ENCODE data around the gene TCF19. TPM values are rescaled to one million over a fixed set of nuclear protein-coding genes. Genes with fewer than 3 reads are reported as not detected.
"Not testable (repeated sequence)": the region's sequence is repeated elsewhere in the genome, so short reads cannot be mapped to it uniquely, and the experiment has no call there.

TCF19 gene
- total and polyA plus RNA-seq, 2 donors (not counting 3 experiments of a cell fraction or from before 2014, with no cell fraction given) = 13.9 to 31.7 TPM

GRCh38 chr6:31192431-31193105, 34.2 kb downstream of the TCF19 start:
- peak; percentile 53 to 58 for TF ChIP-seq CTCF (IDR thresholded peaks at IDR 0.05; ENCODE audit: extremely low read depth in 1 of 2, insufficient read depth in 1 of 2, low read depth in 1 of 2, low read length in 2 of 2)
- dilution Hi-C loops (cut with MboI; ENCODE audit: extremely low pct_ligation_motif_present, low sequenced_read_pairs); POLR2A ChIA-PET; H3K79me2 ChIP-seq (ENCODE audit: control insufficient read depth, insufficient read depth, low read length); H3K4me1 ChIP-seq (ENCODE audit: control insufficient read depth, extremely low read depth, insufficient read depth, low read length); H3K9ac ChIP-seq (replicated peaks; ENCODE audit: extremely low read depth, insufficient read depth, low read length); H3K27me3 ChIP-seq (ENCODE audit: control insufficient read depth in 2 of 2, insufficient read depth in 2 of 2, low read length in 2 of 2); H4K20me1 ChIP-seq (replicated peaks; ENCODE audit: control insufficient read depth, extremely low read depth, insufficient read depth, low read length); H3K36me3 ChIP-seq (ENCODE audit: control insufficient read depth in 2 of 2, extremely low read depth in 1 of 2, insufficient read depth in 2 of 2, low read length in 2 of 2); H3K27ac ChIP-seq (ENCODE audit: insufficient read depth, low read depth, low read length); H3K4me3 ChIP-seq (replicated peaks in 1 of 3; ENCODE audit: insufficient read depth in 1 of 3, low read depth in 1 of 3, low read length in 3 of 3); BruUV-seq (replicated peaks); H2AFZ ChIP-seq (ENCODE audit: low read depth, low read length); H3K9me1 ChIP-seq (replicated peaks; ENCODE audit: control insufficient read depth, extremely low read depth, insufficient read depth, low read length); H3K4me2 ChIP-seq (ENCODE audit: insufficient read depth, low read length); H3K9me3 ChIP-seq (replicated peaks; ENCODE audit: control insufficient read depth, insufficient read depth, low read length): not testable (repeated sequence)
- FAIRE-seq (peak; percentile 64), DNase-seq (ENCODE audit: low read depth, low spot score) (peak; percentile 79)
- CTCF ChIA-PET = interaction anchor here (0.6 to 15.1 kb wide), 35 partner anchors 11 to 782 kb away, joined by 3 to 233 read pairs (median 4); partner anchors contain the start of genes POU5F1, PSORS1C1, PSORS1C2 and TCF19
- intact Hi-C loops (cut with micrococcal nuclease) = loop anchor here (1.0 to 5.0 kb wide), 5 partner anchors 34 to 360 kb away; partner anchors contain the start of gene TCF19

- no TSS peak for BruUV-seq (replicated peaks)
- no peaks in the 10 kb centered on the region for H3K9me3 ChIP-seq (replicated peaks; ENCODE audit: control insufficient read depth, insufficient read depth, low read length)
- dilution Hi-C loops (cut with MboI; ENCODE audit: extremely low pct_ligation_motif_present, low sequenced_read_pairs) = no loop called here
- H3K79me2 ChIP-seq (ENCODE audit: control insufficient read depth, insufficient read depth, low read length) = no peaks in the 10 kb centered on the region
- no peaks in the 10 kb centered on the region for H4K20me1 ChIP-seq (replicated peaks; ENCODE audit: control insufficient read depth, extremely low read depth, insufficient read depth, low read length)
- H3K4me3 ChIP-seq (replicated peaks in 1 of 3; ENCODE audit: insufficient read depth in 1 of 3, low read depth in 1 of 3, low read length in 3 of 3) = no peak overlapping the region
- DNase-seq (ENCODE audit: low read depth, low spot score) (no peak), FAIRE-seq (no peak)
- H3K9ac ChIP-seq (replicated peaks; ENCODE audit: extremely low read depth, insufficient read depth, low read length) = no peak overlapping the region
- CTCF ChIA-PET = interaction anchor here (0.7 to 15.1 kb wide), 19 partner anchors 13 to 711 kb away, joined by 3 to 233 read pairs (median 6); partner anchors contain the start of genes PSORS1C1 and PSORS1C2
- H3K36me3 ChIP-seq (ENCODE audit: control insufficient read depth in 2 of 2, extremely low read depth in 1 of 2, insufficient read depth in 2 of 2, low read length in 2 of 2) = no peaks in the 10 kb centered on the region
- H3K9me1 ChIP-seq (replicated peaks; ENCODE audit: control insufficient read depth, extremely low read depth, insufficient read depth, low read length) = no peaks in the 10 kb centered on the region
- no peak overlapping the region for H2AFZ ChIP-seq (ENCODE audit: low read depth, low read length)
- H3K27me3 ChIP-seq (ENCODE audit: control insufficient read depth in 2 of 2, insufficient read depth in 2 of 2, low read length in 2 of 2) = no peaks in the 10 kb centered on the region
- no peak overlapping the region for H3K27ac ChIP-seq (ENCODE audit: insufficient read depth, low read depth, low read length)
- POLR2A ChIA-PET = no interaction called here
- intact Hi-C loops (cut with micrococcal nuclease) = loop anchor here (2.0 to 5.0 kb wide), 2 partner anchors 64 to 361 kb away; no protein-coding TSS in a partner anchor
- no peak for TF ChIP-seq FOS (IDR thresholded peaks at IDR 0.05; ENCODE audit: borderline replicate concordance, insufficient read depth, low read length)
- no peak for TF ChIP-seq MAX (IDR thresholded peaks at IDR 0.05; ENCODE audit: insufficient read depth, insufficient read length)
- no peak for TF ChIP-seq MYC (IDR thresholded peaks at IDR 0.05; ENCODE audit: low read depth, low read length)
- TF ChIP-seq POLR2A (IDR thresholded peaks at IDR 0.05; ENCODE audit: low read depth, low read length) = no peak
- no peak for TF ChIP-seq JUN (IDR thresholded peaks at IDR 0.05; ENCODE audit: borderline replicate concordance, insufficient read depth, insufficient read length, low read depth)
- no peak for TF ChIP-seq CTCF (IDR thresholded peaks at IDR 0.05; ENCODE audit: extremely low read depth in 1 of 2, insufficient read depth in 1 of 2, low read depth in 1 of 2, low read length in 2 of 2)
- no peaks in the 10 kb centered on the region for H3K4me1 ChIP-seq (ENCODE audit: control insufficient read depth, extremely low read depth, insufficient read depth, low read length)
- H3K4me2 ChIP-seq (ENCODE audit: insufficient read depth, low read length) = no peak overlapping the region
Observed at GRCh38 chr6:31193206-31193605, 34.8 kb downstream of the TCF19 start.

All from endothelial cell of umbilical vein (primary cell).